NCI-H345 treated with DMSO at 0.1 percent for 48 hours (cell line): Measurements from ENCODE around the gene TGIF2LX.
"Not testable (repeated sequence)": the region's sequence is repeated elsewhere in the genome, so short reads cannot be mapped to it uniquely, and the experiment has no call there.

Source experiments
- DNase-seq: peaks from one replicate; lab custom pipeline; 2025; ENCODE audit not compliant: unreplicated experiment; lab: John Stamatoyannopoulos, UW

Gene TGIF2LX

GRCh38 chrX:89921665-89922064, at the start of gene TGIF2LX:
Gene TGIF2LX (plus strand): TSS chrX:89921908. CDS start chrX:89922086, 178 bp downstream.
- DNase-seq = not testable (repeated sequence)

GRCh38 chrX:89922338-89922934, 728 bp downstream of the TGIF2LX start:
- DNase-seq = not testable (repeated sequence)

- not testable (repeated sequence) for DNase-seq
Observed at GRCh38 chrX:89943077-89943476, 21.4 kb downstream of the TGIF2LX start.

GRCh38 chrX:89965588-89965987, 43.9 kb downstream of the TGIF2LX start:
- not testable (repeated sequence) for DNase-seq
